Measurements from ENCODE around the gene BAG5. TPM values are rescaled to one million over a fixed set of nuclear protein-coding genes. Genes with fewer than 3 reads are reported as not detected.
"Not testable (repeated sequence)": the region's sequence is repeated elsewhere in the genome, so short reads cannot be mapped to it uniquely, and the experiment has no call there.

The BAG5 gene
- 18.6 and 22.6 TPM in 2 replicates for total RNA-seq (2014; rRNA removed; shearing (Covaris generic))

- DNase-seq (ENCODE audit: low read depth), result peak; percentile 69
Observed at GRCh38 chr14:103562429-103563225, at the start of gene BAG5, which contains the start of gene COA8. TSS of gene BAG5 (minus strand) at chr14:103562657. CDS start at chr14:103561164, 1,493 bp downstream. TSS of gene COA8 (plus strand) at chr14:103562960. CDS start at chr14:103563002, 42 bp downstream.

GRCh38 chr14:103611215-103611614, 48.8 kb upstream of the BAG5 start:
- no peak for DNase-seq (ENCODE audit: low read depth)

- DNase-seq (ENCODE audit: low read depth), result not testable (repeated sequence)
Observed at GRCh38 chr14:103609081-103609480, 46.6 kb upstream of the BAG5 start.

GRCh38 chr14:103607822-103608221, 45.4 kb upstream of the BAG5 start:
- DNase-seq (ENCODE audit: low read depth), result no peak

GRCh38 chr14:103606963-103607668, 44.7 kb upstream of the BAG5 start:
- peak; percentile 82 for DNase-seq (ENCODE audit: low read depth)

- no peak for DNase-seq (ENCODE audit: low read depth)
Observed at GRCh38 chr14:103604620-103605019, 42.2 kb upstream of the BAG5 start.

GRCh38 chr14:103600503-103600902, 38.0 kb upstream of the BAG5 start:
- no peak for DNase-seq (ENCODE audit: low read depth)

GRCh38 chr14:103597623-103598377, 35.3 kb upstream of the BAG5 start:
- peak; percentile 84 for DNase-seq (ENCODE audit: low read depth)

- DNase-seq (ENCODE audit: low read depth), result peak; percentile 93
Observed at GRCh38 chr14:103594265-103594664, 31.8 kb upstream of the BAG5 start.

- peak; percentile 16 for DNase-seq (ENCODE audit: low read depth)
Observed at GRCh38 chr14:103593577-103593976, 31.1 kb upstream of the BAG5 start.

- DNase-seq (ENCODE audit: low read depth), result no peak
Observed at GRCh38 chr14:103584326-103584915, 22.0 kb upstream of the BAG5 start.

GRCh38 chr14:103581954-103582703, 19.7 kb upstream of the BAG5 start:
- DNase-seq (ENCODE audit: low read depth), result no peak

- DNase-seq (ENCODE audit: low read depth), result no peak
Observed at GRCh38 chr14:103581206-103581605, 18.7 kb upstream of the BAG5 start.

- DNase-seq (ENCODE audit: low read depth), result no peak
Observed at GRCh38 chr14:103578401-103579075, 16.1 kb upstream of the BAG5 start.

- DNase-seq (ENCODE audit: low read depth), result peak; percentile 87
Observed at GRCh38 chr14:103576371-103577024, 14.0 kb upstream of the BAG5 start.

GRCh38 chr14:103574707-103575285, 12.3 kb upstream of the BAG5 start:
- DNase-seq (ENCODE audit: low read depth), result no peak

GRCh38 chr14:103574104-103574503, 11.6 kb upstream of the BAG5 start:
- no peak for DNase-seq (ENCODE audit: low read depth)

GRCh38 chr14:103569408-103569807, 7.0 kb upstream of the BAG5 start:
- DNase-seq (ENCODE audit: low read depth), result no peak

- no peak for DNase-seq (ENCODE audit: low read depth)
Observed at GRCh38 chr14:103568952-103569351, 6.5 kb upstream of the BAG5 start.

Data from M059J (cell line).